Adrenal gland (tissue), 12 donors: ENCODE data around the gene WDR91. TPM values are rescaled to one million over a fixed set of nuclear protein-coding genes. Genes with fewer than 3 reads are reported as not detected.

Experiments used
- DNase-seq, 7 donors: peaks; one replicate each; pipeline ENCODE4 v3.0.0-alpha.2; 2019 to 2020
- H3K27ac ChIP-seq, 5 donors: fragments of 200-600 bp; sonication (generic) in 4 of 5; 1 replicate in 3 of 5; 2 replicates in 2 of 5; pipeline versions ENCODE4 v1.5.1 to v1.8.0; 2016 to 2020; ENCODE audit warnings: mild to moderate bottlenecking in 1 of 5
- H3K27me3 ChIP-seq: fragments of 200-600 bp; 2 replicates; pipeline ENCODE4 v1.8.0; 2021
- H3K36me3 ChIP-seq, 2 donors: fragments of 200-600 bp; replicated peaks in 1 of 2; 1 replicate in 1 of 2; 2 replicates in 1 of 2; pipeline versions ENCODE4 v1.5.1 to v1.8.0; 2018 to 2022
- H3K4me1 ChIP-seq, 2 donors: fragments of 200-600 bp; replicated peaks in 1 of 2; 1 replicate in 1 of 2; 2 replicates in 1 of 2; pipeline versions ENCODE4 v1.5.1 to v1.8.0; 2018 to 2021
- H3K4me3 ChIP-seq, 4 donors: fragments of 200-600 bp; sonication (generic) in 3 of 4; one replicate each; pipeline ENCODE4 v1.5.1; 2016 to 2018
- H3K9me3 ChIP-seq, 3 donors: fragments of 200-600 bp; sonication (generic) in 1 of 3; replicated peaks in 1 of 3; 1 replicate in 2 of 3; 2 replicates in 1 of 3; pipeline versions ENCODE4 v1.5.1 to v1.8.0; 2016 to 2021
- CTCF ChIP-seq, 6 experiments: fragments of 450-650 bp in 4 of 6; fragments of 200-600 bp in 2 of 6; sonication (generic) in 1 of 6; IDR thresholded peaks; 1 replicate in 5 of 6; 2 replicates in 1 of 6; pipeline versions ENCODE4 v1.5.1 to v1.8.0; 2016 to 2021; ENCODE audit warnings: antibody characterized with exemption in 6 of 6, mild to moderate bottlenecking in 2 of 6, moderate library complexity in 1 of 6
- POLR2A ChIP-seq, 2 donors: fragments of 450-650 bp; IDR thresholded peaks; one replicate each; pipeline ENCODE4 v1.6.1; 2017; ENCODE audit warnings: antibody characterized with exemption in 2 of 2, mild to moderate bottlenecking in 2 of 2, moderate library complexity in 1 of 2
- WGBS, 4 donors: extraction: QIAGEN DNeasy Blood & Tissue Kit in 2 of 4; methylation state at CpG; one replicate each; pipeline versions ENCODE4 v1.1.5 to v1.1.7; 2013 to 2017; 5-methylcytosine and 5-hydroxymethylcytosine counted together
- intact Hi-C, 2 donors: fragments of 100-400 bp; cut with DNase I; formaldehyde crosslinking; loops; one replicate each; pipeline versions ENCODE4 v1.14.1 to v1.15.0; 2022 to 2023
- polyA plus RNA-seq, 3 donors: library from polyadenylated mRNA; stranded (reverse); fragments of 200-250 nt in 2 of 3; fragments of 350-450 nt in 1 of 3; fragmentation: Illumina TruSeq in 1 of 3; extraction: RNeasy Lipid Tissue Mini Kit (QIAGEN cat#74804) in 1 of 3; gene quantifications; one replicate each; pipeline ENCODE4 v1.2.3, GENCODE V29; 2013 to 2014
- total RNA-seq, 9 donors: library from RNA; depleted of rRNA in 4 of 9; stranded (reverse); fragments of >200 nt in 4 of 9; fragments of 120-200 nt in 1 of 9; fragmentation: NEBNext Ultra II Directional in 1 of 9; extraction: Animal tissue kit (Norgen Biotek cat#: 25700) in 1 of 9; gene quantifications; one replicate each; pipeline versions ENCODE4 v1.1.0 to v1.2.4, GENCODE V29; 2013 to 2023
- donor health status: healthy with polysubstance abuse.
- donor health status: Bipolar disorder and iron deficiency.
- donor health status: DM: yes; HTN: yes; CAD: no.
- donor health status: DM: no; HTN: no; CAD: no.
- donor health status: DM: no; HTN: no; CAD: no.
- donor health status: DM: yes; HTN: yes; CAD: no.

WDR91 gene
- total and polyA plus RNA-seq, 12 donors, result 6.8 to 29.6 (median 15.5) TPM

GRCh38 chr7:135167365-135167917 lies 43.9 kb downstream of the WDR91 start:
- H3K27ac ChIP-seq, result peak overlapping the region in 3 of 5 donors; percentile 20 to 91 (median 49)
- peaks cover 6 to 39% of the 10 kb centered on the region in 2 donors for H3K4me1 ChIP-seq
- TF ChIP-seq CTCF (IDR thresholded peaks at IDR 0.05) (no peak), POLR2A (IDR thresholded peaks at IDR 0.05) (no peak)
- H3K36me3 ChIP-seq, result peaks cover 0 to 38% of the 10 kb centered on the region in 2 donors
- H3K27me3 ChIP-seq, result no peaks in the 10 kb centered on the region
- no peak for DNase-seq
- WGBS, 4 donors, result 80 to 90% (median 85%) methylated on average over 11 to 12 of the region's 12 CpGs
- no peaks in the 10 kb centered on the region for H3K9me3 ChIP-seq
- intact Hi-C loops, result loop anchor here (10.0 kb wide), 3 partner anchors 173 to 473 kb away; partner anchors contain the start of gene AGBL3 (in 1 of the 2)
- no peak overlapping the region for H3K4me3 ChIP-seq

DNA sequence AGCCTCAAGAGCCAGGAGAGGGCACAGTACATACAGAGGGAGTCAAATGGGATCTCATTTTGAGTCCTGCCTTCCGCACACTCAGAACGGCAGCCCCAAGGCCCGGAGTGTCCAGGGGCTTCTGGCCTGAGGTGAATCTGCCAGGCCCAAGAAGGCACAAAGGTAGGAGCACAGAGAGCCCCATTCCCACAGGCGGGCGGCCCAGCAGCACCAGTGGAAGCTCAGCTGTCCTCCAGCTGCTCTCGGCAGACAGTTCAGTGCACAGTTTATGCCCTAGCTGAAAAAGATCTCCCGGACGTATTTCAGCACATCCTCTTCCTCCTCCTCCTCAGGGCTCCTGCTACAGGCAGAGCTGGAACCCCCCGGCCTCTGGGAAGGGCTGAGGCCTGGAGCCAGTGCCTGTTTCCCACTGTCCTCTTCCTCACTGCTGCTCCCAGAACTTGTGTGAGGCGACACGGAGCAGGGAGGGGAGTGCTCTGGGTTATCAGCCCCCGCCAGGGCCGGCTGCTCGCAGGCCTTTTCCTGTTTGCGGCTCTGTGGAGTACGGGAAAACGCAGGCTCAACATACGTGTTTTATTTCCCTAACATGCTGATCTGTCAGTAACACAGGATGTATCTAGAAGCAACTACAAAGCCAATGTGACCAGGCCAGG lies 44.9 kb downstream of the WDR91 start:
- TF ChIP-seq CTCF (IDR thresholded peaks at IDR 0.05) (no peak), POLR2A (IDR thresholded peaks at IDR 0.05) (no peak)
- no peaks in the 10 kb centered on the region for H3K9me3 ChIP-seq
- no peak overlapping the region for H3K4me3 ChIP-seq
- 73 to 82% (median 76%) methylated on average over 13 to 18 of the region's 18 CpGs for WGBS, 4 donors
- intact Hi-C loops, result loop anchor here (10.0 kb wide), 3 partner anchors 172 to 472 kb away; partner anchors contain the start of gene AGBL3 (in 1 of the 2)
- peaks cover 6 to 45% of the 10 kb centered on the region in 2 donors for H3K4me1 ChIP-seq
- H3K27me3 ChIP-seq, result no peaks in the 10 kb centered on the region
- peak in 1 of 7 donors; percentile 51 for DNase-seq
- peaks cover 0 to 38% of the 10 kb centered on the region in 2 donors for H3K36me3 ChIP-seq
- H3K27ac ChIP-seq, result peak overlapping the region in 2 of 5 donors; percentile 49 to 91

DNA sequence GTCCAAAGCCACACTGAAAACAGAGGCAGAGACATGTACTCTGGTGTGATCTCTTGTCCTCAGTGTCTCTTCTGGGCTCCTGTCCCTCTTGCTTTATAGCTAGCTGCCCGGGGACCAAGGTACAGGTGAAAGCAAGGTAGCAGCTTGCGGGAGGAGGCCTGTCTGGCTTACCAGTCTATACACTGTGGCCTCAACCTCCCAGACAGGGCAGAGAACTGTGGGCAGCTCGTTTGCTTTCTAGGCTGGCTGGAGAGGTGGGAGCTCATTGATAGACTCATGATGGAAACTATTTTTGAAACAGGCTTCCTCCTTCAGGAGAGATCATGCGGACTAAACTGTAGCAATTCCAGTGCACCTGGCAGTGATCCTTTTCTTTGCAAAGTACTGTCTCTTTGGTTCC lies 45.5 kb downstream of the WDR91 start:
- Histone ChIP-seq H3K36me3 (peaks cover 0 to 38% of the 10 kb centered on the region in 2 donors), H3K4me3 (no peak overlapping the region), H3K27me3 (no peaks in the 10 kb centered on the region), H3K4me1 (peaks cover 7 to 51% of the 10 kb centered on the region in 2 donors), H3K27ac (peak overlapping the region in 1 of 5 donors; percentile 91), H3K9me3 (no peaks in the 10 kb centered on the region)
- TF ChIP-seq POLR2A (IDR thresholded peaks at IDR 0.05), result no peak
- no peak for TF ChIP-seq CTCF (IDR thresholded peaks at IDR 0.05)
- WGBS, 4 donors, result 78 to 85% (median 81%) methylated on average over 4 of the region's 4 CpGs
- no peak for DNase-seq
- intact Hi-C loops, result loop anchor here (10.0 kb wide), 3 partner anchors 171 to 471 kb away; partner anchors contain the start of gene AGBL3 (in 1 of the 2)

DNA sequence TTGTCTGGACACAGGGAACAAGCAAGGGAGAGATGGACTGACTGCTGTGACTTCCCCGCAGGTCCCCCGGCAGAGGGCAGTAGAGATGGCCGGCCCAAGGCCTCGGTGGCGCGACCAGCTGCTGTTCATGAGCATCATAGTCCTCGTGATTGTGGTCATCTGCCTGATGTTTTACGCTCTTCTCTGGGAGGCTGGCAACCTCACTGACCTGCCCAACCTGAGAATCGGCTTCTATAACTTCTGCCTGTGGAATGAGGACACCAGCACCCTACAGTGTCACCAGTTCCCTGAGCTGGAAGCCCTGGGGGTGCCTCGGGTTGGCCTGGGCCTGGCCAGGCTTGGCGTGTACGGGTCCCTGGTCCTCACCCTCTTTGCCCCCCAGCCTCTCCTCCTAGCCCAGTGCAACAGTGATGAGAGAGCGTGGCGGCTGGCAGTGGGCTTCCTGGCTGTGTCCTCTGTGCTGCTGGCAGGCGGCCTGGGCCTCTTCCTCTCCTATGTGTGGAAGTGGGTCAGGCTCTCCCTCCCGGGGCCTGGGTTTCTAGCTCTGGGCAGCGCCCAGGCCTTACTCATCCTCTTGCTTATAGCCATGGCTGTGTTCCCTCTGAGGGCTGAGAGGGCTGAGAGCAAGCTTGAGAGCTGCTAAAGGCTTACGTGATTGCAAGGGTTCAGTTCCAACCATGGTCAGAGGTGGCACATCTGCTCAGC lies 46.8 kb downstream of the WDR91 start:
- peak in 2 of 7 donors; percentile 41 to 67 for DNase-seq
- peaks cover 0 to 38% of the 10 kb centered on the region in 2 donors for H3K36me3 ChIP-seq
- peaks cover 20 to 58% of the 10 kb centered on the region in 2 donors for H3K4me1 ChIP-seq
- TF ChIP-seq POLR2A (IDR thresholded peaks at IDR 0.05), result no peak
- TF ChIP-seq CTCF (IDR thresholded peaks at IDR 0.05), result no peak
- intact Hi-C loops, result loop anchor here (10.0 kb wide), 3 partner anchors 170 to 470 kb away; partner anchors contain the start of gene AGBL3 (in 1 of the 2)
- peak overlapping the region in 2 of 5 donors; percentile 44 to 91 for H3K27ac ChIP-seq
- no peaks in the 10 kb centered on the region for H3K9me3 ChIP-seq
- H3K27me3 ChIP-seq, result no peaks in the 10 kb centered on the region
- H3K4me3 ChIP-seq, result no peak overlapping the region
- 78 to 88% (median 84%) methylated on average over 8 to 18 of the region's 18 CpGs for whole genome bisulfite sequencing, 4 donors
